ENCODE data around the gene PARP1. TPM values are rescaled to one million over a fixed set of nuclear protein-coding genes. Genes with fewer than 3 reads are reported as not detected.

Gene PARP1
- total and polyA plus RNA-seq, 12 donors = 15.3 to 150 (median 70.6) TPM

DNA sequence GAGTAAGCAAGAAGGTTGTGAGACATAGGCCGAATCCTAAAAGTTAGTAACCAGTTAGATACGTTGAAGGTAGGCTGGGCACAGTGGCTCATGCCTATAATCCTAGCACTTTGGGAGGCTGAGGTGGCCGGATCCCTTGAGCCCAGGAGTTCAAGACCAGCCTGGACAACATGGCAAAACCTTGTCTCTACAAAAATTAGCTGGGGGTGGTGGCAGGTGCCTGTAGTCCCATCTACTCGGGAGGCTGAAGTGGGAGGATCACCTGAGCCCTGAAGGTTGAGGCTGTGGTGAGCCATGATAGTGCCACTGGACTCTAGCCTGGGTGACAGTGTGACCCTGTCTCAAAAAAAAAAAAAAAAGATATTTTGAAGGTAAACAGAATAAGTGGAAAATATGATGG lies 1.5 kb upstream of the PARP1 start:
- Histone ChIP-seq H3K4me1 (replicated peaks in 1 of 2) (peaks cover 9 to 32% of the 10 kb centered on the region in 2 donors), H3K27me3 (no peaks in the 10 kb centered on the region), H3K27ac (no peak overlapping the region), H3K9me3 (replicated peaks in 1 of 3) (no peaks in the 10 kb centered on the region), H3K4me3 (no peak overlapping the region), H3K36me3 (replicated peaks in 1 of 2) (no peaks in the 10 kb centered on the region)
- intact Hi-C loops (cut with DNase I) = no loop called here
- WGBS, 4 donors = 91 to 96% (median 93%) methylated on average over 4 of the region's 4 CpGs
- TF ChIP-seq, protein P1, sequence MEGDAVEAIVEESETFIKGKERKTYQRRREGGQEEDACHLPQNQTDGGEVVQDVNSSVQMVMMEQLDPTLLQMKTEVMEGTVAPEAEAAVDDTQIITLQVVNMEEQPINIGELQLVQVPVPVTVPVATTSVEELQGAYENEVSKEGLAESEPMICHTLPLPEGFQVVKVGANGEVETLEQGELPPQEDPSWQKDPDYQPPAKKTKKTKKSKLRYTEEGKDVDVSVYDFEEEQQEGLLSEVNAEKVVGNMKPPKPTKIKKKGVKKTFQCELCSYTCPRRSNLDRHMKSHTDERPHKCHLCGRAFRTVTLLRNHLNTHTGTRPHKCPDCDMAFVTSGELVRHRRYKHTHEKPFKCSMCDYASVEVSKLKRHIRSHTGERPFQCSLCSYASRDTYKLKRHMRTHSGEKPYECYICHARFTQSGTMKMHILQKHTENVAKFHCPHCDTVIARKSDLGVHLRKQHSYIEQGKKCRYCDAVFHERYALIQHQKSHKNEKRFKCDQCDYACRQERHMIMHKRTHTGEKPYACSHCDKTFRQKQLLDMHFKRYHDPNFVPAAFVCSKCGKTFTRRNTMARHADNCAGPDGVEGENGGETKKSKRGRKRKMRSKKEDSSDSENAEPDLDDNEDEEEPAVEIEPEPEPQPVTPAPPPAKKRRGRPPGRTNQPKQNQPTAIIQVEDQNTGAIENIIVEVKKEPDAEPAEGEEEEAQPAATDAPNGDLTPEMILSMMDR (IDR thresholded peaks at IDR 0.05) = no peak
- TF ChIP-seq POLR2A (IDR thresholded peaks at IDR 0.05) = no peak
- DNase-seq = peak in 1 of 7 donors; percentile 39

DNA sequence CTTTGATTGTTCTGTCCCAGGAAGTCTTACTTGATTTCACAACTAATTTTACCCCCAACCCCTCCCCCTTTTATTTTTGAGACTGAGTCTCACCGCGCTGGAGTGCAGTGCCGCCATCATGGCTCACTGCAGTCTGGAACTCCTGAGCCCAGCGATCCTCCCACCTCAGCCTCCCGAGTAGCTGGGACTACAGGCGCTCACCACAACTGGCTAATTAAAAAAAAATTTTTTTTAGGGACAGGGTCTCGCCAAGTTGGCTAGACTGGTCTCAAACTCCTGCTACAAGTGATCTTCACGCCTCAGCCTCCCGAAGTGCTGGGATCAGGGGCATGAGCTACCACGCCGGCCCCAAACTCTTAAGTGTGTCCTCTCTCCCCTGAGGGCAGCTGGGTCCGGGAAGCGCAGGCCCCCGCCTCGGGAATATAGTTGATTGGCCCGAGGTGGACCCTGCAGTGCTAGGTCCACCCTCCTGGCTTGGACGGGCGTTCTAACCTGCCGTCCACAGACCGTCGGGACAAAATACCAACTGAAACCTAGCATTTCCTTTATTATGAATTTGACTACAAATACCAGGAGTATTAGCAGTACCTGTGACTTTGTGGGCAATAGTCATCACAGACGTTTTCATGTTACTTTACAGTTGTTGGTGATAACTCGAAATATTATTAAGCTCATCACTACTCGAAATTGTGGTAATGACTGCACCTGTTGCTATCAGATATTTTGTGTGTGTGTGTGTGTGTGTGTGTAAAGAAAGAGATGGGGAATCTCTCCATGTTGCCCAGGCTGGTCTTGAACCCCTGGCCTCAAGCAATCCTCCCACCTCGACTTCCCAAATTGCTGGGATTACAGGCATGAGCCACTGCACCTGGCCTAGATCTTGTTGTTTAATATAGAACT lies 642 bp upstream of the PARP1 start:
- Histone ChIP-seq H3K36me3 (replicated peaks in 1 of 2) (no peaks in the 10 kb centered on the region), H3K27me3 (no peaks in the 10 kb centered on the region), H3K27ac (peak overlapping the region in 4 of 5 donors; percentile 62 to 90 (median 82)), H3K4me1 (replicated peaks in 1 of 2) (peaks cover 10 to 41% of the 10 kb centered on the region in 2 donors), H3K9me3 (replicated peaks in 1 of 3) (no peaks in the 10 kb centered on the region), H3K4me3 (peak overlapping the region in 1 of 4 donors; percentile 82)
- TF ChIP-seq, protein P1 (IDR thresholded peaks at IDR 0.05) = peak in 1 of 6 experiments; percentile 4
- TF ChIP-seq POLR2A (IDR thresholded peaks at IDR 0.05) = no peak
- intact Hi-C loops (cut with DNase I) = no loop called here
- 67 to 72% (median 69%) methylated on average over 20 to 25 of the region's 25 CpGs for WGBS, 4 donors
- peak in 2 of 7 donors; percentile 37 to 64 for DNase-seq

DNA sequence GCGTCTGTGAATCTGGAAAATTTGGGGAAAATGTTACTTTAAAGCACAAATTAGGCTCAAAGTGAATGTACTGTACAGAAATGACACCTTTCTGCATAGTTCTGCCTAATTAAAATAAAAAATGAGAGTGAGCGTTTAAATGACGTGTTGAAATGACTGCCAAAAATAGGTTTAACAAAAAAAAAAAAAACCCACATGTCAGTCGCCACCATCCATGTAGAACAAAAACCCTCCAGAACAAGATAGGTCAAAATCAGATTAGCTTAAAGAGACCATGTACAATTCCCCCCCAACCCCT lies 745 bp downstream of the PARP1 start:
- 2 to 5% (median 4%) methylated on average over 4 of the region's 4 CpGs for WGBS, 4 donors
- peaks cover 10 to 48% of the 10 kb centered on the region in 2 donors for H3K4me1 ChIP-seq (replicated peaks in 1 of 2)
- H3K27me3 ChIP-seq = no peaks in the 10 kb centered on the region
- H3K9me3 ChIP-seq (replicated peaks in 1 of 3) = no peaks in the 10 kb centered on the region
- no peaks in the 10 kb centered on the region for H3K36me3 ChIP-seq (replicated peaks in 1 of 2)
- H3K4me3 ChIP-seq = peak overlapping the region; percentile 47 to 82 (median 66)
- TF ChIP-seq, protein P1 (IDR thresholded peaks at IDR 0.05) = no peak
- TF ChIP-seq POLR2A (IDR thresholded peaks at IDR 0.05) = no peak
- intact Hi-C loops (cut with DNase I) = no loop called here
- DNase-seq = no peak
- peak overlapping the region in 3 of 5 donors; percentile 62 to 83 (median 82) for H3K27ac ChIP-seq

DNA sequence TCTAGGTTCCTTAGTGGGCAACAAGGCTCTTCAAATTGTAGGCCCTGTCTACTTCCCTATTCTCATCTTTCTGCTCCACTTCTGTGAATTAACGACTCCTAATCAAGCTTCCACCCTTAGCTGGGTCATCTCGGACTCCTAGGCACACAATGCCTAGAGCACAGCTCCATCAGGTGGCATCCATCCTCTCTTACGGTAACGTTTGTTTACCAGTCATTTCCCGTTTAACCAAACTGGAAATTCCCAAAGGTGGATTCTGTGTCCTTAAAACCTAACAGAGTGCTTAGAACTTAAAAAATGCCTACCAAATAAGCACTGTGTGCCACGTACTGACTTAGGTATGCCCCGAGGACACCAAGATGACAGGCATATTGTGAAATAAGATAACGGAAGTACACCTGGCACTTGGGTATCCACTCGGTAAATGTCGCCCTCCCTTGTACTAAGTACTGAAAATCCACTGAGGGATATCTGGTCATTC lies 1.5 kb downstream of the PARP1 start:
- TF ChIP-seq, protein P1 (IDR thresholded peaks at IDR 0.05) = no peak
- TF ChIP-seq POLR2A (IDR thresholded peaks at IDR 0.05) = no peak
- H3K9me3 ChIP-seq (replicated peaks in 1 of 3) = no peaks in the 10 kb centered on the region
- 35 to 43% (median 41%) methylated on average over 10 of the region's 10 CpGs for WGBS, 4 donors
- intact Hi-C loops (cut with DNase I) = no loop called here
- no peak for DNase-seq
- H3K36me3 ChIP-seq (replicated peaks in 1 of 2) = peaks cover 0 to 6% of the 10 kb centered on the region in 2 donors
- H3K4me1 ChIP-seq (replicated peaks in 1 of 2) = peaks cover 10 to 47% of the 10 kb centered on the region in 2 donors
- no peaks in the 10 kb centered on the region for H3K27me3 ChIP-seq
- H3K4me3 ChIP-seq = peak overlapping the region in 1 of 4 donors; percentile 82
- no peak overlapping the region for H3K27ac ChIP-seq
